Measurements from ENCODE around the gene ZBTB38. TPM values are rescaled to one million over a fixed set of nuclear protein-coding genes. Genes with fewer than 3 reads are reported as not detected.
A peak's percentile ranks its signal among the peaks of the same experiment; 100 is the strongest.

ZBTB38 gene
- total and polyA plus RNA-seq, 10 donors = 4.8 to 122 (median 58.5) TPM

DNA sequence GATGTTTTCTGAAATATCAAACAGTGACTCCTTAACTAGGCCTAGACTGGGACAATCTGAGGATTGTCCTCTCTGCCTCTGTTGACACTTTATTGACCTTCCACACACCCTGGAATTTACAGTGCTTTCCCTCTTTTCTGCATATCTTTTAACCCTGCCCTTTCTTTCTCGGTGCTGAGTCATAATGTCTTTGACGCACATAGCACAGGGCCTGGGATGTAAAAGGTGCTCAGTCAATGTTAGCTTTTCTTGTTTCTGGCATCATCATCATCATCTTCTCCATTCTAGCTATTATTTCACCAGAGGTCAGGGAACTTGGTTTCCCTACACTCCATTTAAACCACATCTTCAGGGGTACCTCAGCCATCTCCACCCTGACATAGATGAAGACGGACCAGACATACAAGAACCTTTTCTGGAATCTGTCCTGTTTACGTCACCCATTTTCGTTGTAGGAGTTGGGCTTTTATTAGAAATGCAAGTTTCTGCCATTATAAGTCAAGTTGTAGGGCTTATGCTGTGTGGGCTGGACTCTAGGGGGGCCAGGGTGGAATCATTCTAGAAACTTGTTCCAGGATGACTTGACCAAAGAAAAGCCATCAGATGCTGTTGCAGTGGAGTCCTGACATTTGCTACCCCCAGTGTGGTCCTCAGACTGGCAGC is 46.6 kb downstream of the ZBTB38 start:
- DNase-seq = no peak
- H3K36me3 ChIP-seq = peaks cover 0 to 68% (median 16%) of the 10 kb centered on the region in 6 donors
- H3K27me3 ChIP-seq (replicated peaks in 1 of 7) = no peaks in the 10 kb centered on the region
- intact Hi-C loops (cut with DNase I; ENCODE audit: low total_unique reads) = no loop called here
- peaks cover 36 to 82% (median 56%) of the 10 kb centered on the region in 6 donors for H3K4me1 ChIP-seq
- WGBS, 5 donors = 78 to 96% (median 94%) methylated on average over 5 of the region's 5 CpGs
- H3K4me3 ChIP-seq = peak overlapping the region in 1 of 8 donors; percentile 18
- TF ChIP-seq, protein P1, sequence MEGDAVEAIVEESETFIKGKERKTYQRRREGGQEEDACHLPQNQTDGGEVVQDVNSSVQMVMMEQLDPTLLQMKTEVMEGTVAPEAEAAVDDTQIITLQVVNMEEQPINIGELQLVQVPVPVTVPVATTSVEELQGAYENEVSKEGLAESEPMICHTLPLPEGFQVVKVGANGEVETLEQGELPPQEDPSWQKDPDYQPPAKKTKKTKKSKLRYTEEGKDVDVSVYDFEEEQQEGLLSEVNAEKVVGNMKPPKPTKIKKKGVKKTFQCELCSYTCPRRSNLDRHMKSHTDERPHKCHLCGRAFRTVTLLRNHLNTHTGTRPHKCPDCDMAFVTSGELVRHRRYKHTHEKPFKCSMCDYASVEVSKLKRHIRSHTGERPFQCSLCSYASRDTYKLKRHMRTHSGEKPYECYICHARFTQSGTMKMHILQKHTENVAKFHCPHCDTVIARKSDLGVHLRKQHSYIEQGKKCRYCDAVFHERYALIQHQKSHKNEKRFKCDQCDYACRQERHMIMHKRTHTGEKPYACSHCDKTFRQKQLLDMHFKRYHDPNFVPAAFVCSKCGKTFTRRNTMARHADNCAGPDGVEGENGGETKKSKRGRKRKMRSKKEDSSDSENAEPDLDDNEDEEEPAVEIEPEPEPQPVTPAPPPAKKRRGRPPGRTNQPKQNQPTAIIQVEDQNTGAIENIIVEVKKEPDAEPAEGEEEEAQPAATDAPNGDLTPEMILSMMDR (IDR thresholded peaks at IDR 0.05 in 8 of 11, conservative IDR thresholded peaks at IDR 0.05 in 3 of 11) = no peak
- no peak for TF ChIP-seq POLR2AphosphoS5 (IDR thresholded peaks at IDR 0.05)
- TF ChIP-seq POLR2A (IDR thresholded peaks at IDR 0.05) = no peak
- no peaks in the 10 kb centered on the region for H3K9me3 ChIP-seq
- peak overlapping the region; percentile 69 to 96 (median 86) for H3K27ac ChIP-seq

DNA sequence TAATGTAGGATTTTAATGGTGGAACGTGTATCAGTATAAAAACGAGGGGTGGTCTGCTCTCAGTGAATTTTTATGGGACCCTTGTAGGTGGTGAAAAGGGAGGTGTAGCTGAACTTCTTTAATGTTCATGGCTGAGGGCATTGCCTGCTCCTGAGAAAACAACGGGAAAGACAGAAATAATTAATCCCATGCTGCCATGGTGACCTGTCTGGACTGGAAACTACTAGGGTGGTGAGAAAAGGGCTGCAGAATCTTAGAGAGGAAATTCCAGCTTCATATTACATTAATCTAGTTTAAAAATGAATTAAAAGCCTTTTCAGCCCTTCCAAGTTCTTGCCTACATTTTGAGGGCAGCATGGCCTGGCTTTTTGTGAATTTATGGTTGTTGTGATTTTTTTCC is 47.6 kb downstream of the ZBTB38 start:
- H3K27me3 ChIP-seq (replicated peaks in 1 of 7) = no peaks in the 10 kb centered on the region
- intact Hi-C loops (cut with DNase I; ENCODE audit: low total_unique reads) = no loop called here
- H3K9me3 ChIP-seq = no peaks in the 10 kb centered on the region
- peak overlapping the region in 4 of 8 donors; percentile 83 to 96 (median 86) for H3K27ac ChIP-seq
- H3K4me3 ChIP-seq = no peak overlapping the region
- 83 to 91% (median 89%) methylated on average over 3 of the region's 3 CpGs for WGBS, 5 donors
- H3K36me3 ChIP-seq = peaks cover 0 to 68% (median 16%) of the 10 kb centered on the region in 6 donors
- DNase-seq = no peak
- H3K4me1 ChIP-seq = peaks cover 26 to 82% (median 50%) of the 10 kb centered on the region in 6 donors
- TF ChIP-seq, protein P1 (IDR thresholded peaks at IDR 0.05 in 8 of 11, conservative IDR thresholded peaks at IDR 0.05 in 3 of 11) = no peak
- TF ChIP-seq POLR2AphosphoS5 (IDR thresholded peaks at IDR 0.05) (no peak), POLR2A (IDR thresholded peaks at IDR 0.05) (no peak)

Other genes starting within 250 kb of the ZBTB38 start
- 10 to 100 TPM in 3 of 7 donors, 1 to 10 TPM in 4; 6.4 to 15.6 (median 9.5) TPM for gene PXYLP1, start 136.7 kb upstream of the ZBTB38 start, total RNA-seq
- gene PXYLP1, start 136.7 kb upstream of the ZBTB38 start, polyA plus RNA-seq = 1 to 10 TPM; 2.9 to 4.1 (median 3.0) TPM
- 10 to 100 TPM; 37.5 to 90.6 (median 52.8) TPM for gene RASA2, start 118.5 kb downstream of the ZBTB38 start, total RNA-seq
- gene RASA2, start 118.5 kb downstream of the ZBTB38 start, polyA plus RNA-seq = 10 to 100 TPM in 2 of 3 donors, 1 to 10 TPM in 1; 9.4 to 11.5 (median 10.8) TPM